Globus pallidus (tissue), 1 donor: ENCODE measurements around the gene SYF2.
"Not testable (repeated sequence)": the region's sequence is repeated elsewhere in the genome, so short reads cannot be mapped to it uniquely, and the experiment has no call there.

Experiments
- DNase-seq: peaks from one replicate; pipeline ENCODE4 v3.0.0-alpha.2; 2015; ENCODE audit warnings: low spot score

Gene SYF2

GRCh38 chr1:25232027-25232865 lies at the start of gene SYF2:
Gene SYF2 (minus strand): TSS chr1:25232502. CDS start chr1:25232467, 35 bp downstream.
- peak; percentile 93 for DNase-seq

- not testable (repeated sequence) for DNase-seq
Observed at GRCh38 chr1:25279693-25280111, 47.4 kb upstream of the SYF2 start.

GRCh38 chr1:25278790-25279189 lies 46.5 kb upstream of the SYF2 start:
- not testable (repeated sequence) for DNase-seq

GRCh38 chr1:25278358-25278757 lies 46.1 kb upstream of the SYF2 start:
- DNase-seq: not testable (repeated sequence)

GRCh38 chr1:25277295-25277694 lies 45.0 kb upstream of the SYF2 start:
- not testable (repeated sequence) for DNase-seq

- not testable (repeated sequence) for DNase-seq
Observed at GRCh38 chr1:25275648-25276047, 43.3 kb upstream of the SYF2 start.

GRCh38 chr1:25272238-25272637 lies 39.9 kb upstream of the SYF2 start, which contains the start of gene RHD:
Gene RHD (plus strand): TSS chr1:25272509. CDS start chr1:25272548, 39 bp downstream.
- DNase-seq: not testable (repeated sequence)

GRCh38 chr1:25268143-25268760 lies 36.0 kb upstream of the SYF2 start:
- not testable (repeated sequence) for DNase-seq

- DNase-seq: peak; percentile 53
Observed at GRCh38 chr1:25267288-25268142, 35.2 kb upstream of the SYF2 start.

- DNase-seq: not testable (repeated sequence)
Observed at GRCh38 chr1:25266554-25267287, 34.4 kb upstream of the SYF2 start.

GRCh38 chr1:25260336-25260735 lies 28.0 kb upstream of the SYF2 start:
- not testable (repeated sequence) for DNase-seq

- DNase-seq: not testable (repeated sequence)
Observed at GRCh38 chr1:25259813-25260212, 27.5 kb upstream of the SYF2 start.

- DNase-seq: no peak
Observed at GRCh38 chr1:25257196-25257595, 24.9 kb upstream of the SYF2 start.

GRCh38 chr1:25256578-25256965 lies 24.3 kb upstream of the SYF2 start:
- no peak for DNase-seq

GRCh38 chr1:25255706-25256577 lies 23.6 kb upstream of the SYF2 start:
- DNase-seq: no peak

GRCh38 chr1:25253911-25254310 lies 21.6 kb upstream of the SYF2 start:
- no peak for DNase-seq

GRCh38 chr1:25247829-25248754 lies 15.8 kb upstream of the SYF2 start:
- DNase-seq: no peak

GRCh38 chr1:25247024-25247828 lies 14.9 kb upstream of the SYF2 start, which contains the start of gene RSRP1:
Gene RSRP1 (minus strand): TSS chr1:25247454. CDS start chr1:25246963, 491 bp downstream.
- peak; percentile 99 for DNase-seq
